BLaER1 (cell line): ENCODE data around the gene ANO10.
"Not testable (repeated sequence)": the region's sequence is repeated elsewhere in the genome, so short reads cannot be mapped to it uniquely, and the experiment has no call there.

Experiments used
- H3K27ac ChIP-seq: shearing (Covaris generic); formaldehyde crosslinking; 2 replicates; pipeline ENCODE4 v1.8.1; 2022
- H3K27me3 ChIP-seq: shearing (Covaris generic); formaldehyde crosslinking; 2 replicates; pipeline ENCODE4 v1.8.1; 2022
- H3K36me3 ChIP-seq: shearing (Covaris generic); formaldehyde crosslinking; 2 replicates; pipeline ENCODE4 v1.8.1; 2022
- H3K4me1 ChIP-seq: shearing (Covaris generic); formaldehyde crosslinking; 2 replicates; pipeline ENCODE4 v1.8.1; 2022
- H3K4me2 ChIP-seq: shearing (Covaris generic); formaldehyde crosslinking; 2 replicates; pipeline ENCODE4 v1.8.1; 2022
- H3K4me3 ChIP-seq: shearing (Covaris generic); formaldehyde crosslinking; 2 replicates; pipeline ENCODE4 v1.8.1; 2022
- H3K9ac ChIP-seq: shearing (Covaris generic); formaldehyde crosslinking; 2 replicates; pipeline ENCODE4 v1.8.1; 2022
- H3K9me3 ChIP-seq: shearing (Covaris generic); formaldehyde crosslinking; 2 replicates; pipeline ENCODE4 v1.8.1; 2022
- H4K20me1 ChIP-seq: shearing (Covaris generic); formaldehyde crosslinking; 2 replicates; pipeline ENCODE4 v1.8.1; 2022
- Cebpa-rat ChIP-seq: shearing (Covaris generic); IDR thresholded peaks from 2 replicates; pipeline ENCODE4 v1.8.1; 2022

Gene ANO10

GRCh38 chr3:43363621-43364266 lies 258.1 kb downstream of the ANO10 start:
- no peak for TF ChIP-seq Cebpa-rat
- H4K20me1 ChIP-seq: no peaks in the 10 kb centered on the region
- H3K27me3 ChIP-seq: no peaks in the 10 kb centered on the region
- H3K4me1 ChIP-seq: no peaks in the 10 kb centered on the region
- no peak overlapping the region for H3K4me2 ChIP-seq
- no peak overlapping the region for H3K27ac ChIP-seq
- H3K9ac ChIP-seq: no peak overlapping the region
- peaks cover 17% of the 10 kb centered on the region; the same call in 1 of the 2 replicates for H3K36me3 ChIP-seq
- no peaks in the 10 kb centered on the region for H3K9me3 ChIP-seq
- H3K4me3 ChIP-seq: no peak overlapping the region

- no peaks in the 10 kb centered on the region for H3K4me1 ChIP-seq
- no peak overlapping the region for H3K4me2 ChIP-seq
- no peak overlapping the region for H3K27ac ChIP-seq
- H4K20me1 ChIP-seq: no peaks in the 10 kb centered on the region
- H3K9me3 ChIP-seq: no peaks in the 10 kb centered on the region
- no peaks in the 10 kb centered on the region for H3K27me3 ChIP-seq
- H3K9ac ChIP-seq: no peak overlapping the region
- no peak for TF ChIP-seq Cebpa-rat
- H3K36me3 ChIP-seq: peaks cover 17% of the 10 kb centered on the region; the same call in 1 of the 2 replicates
- no peak overlapping the region for H3K4me3 ChIP-seq
Observed at GRCh38 chr3:43362961-43363360, 258.9 kb downstream of the ANO10 start.

- H3K9ac ChIP-seq: no peak overlapping the region
- H3K36me3 ChIP-seq: peaks cover 17% of the 10 kb centered on the region; the same call in 1 of the 2 replicates
- no peak overlapping the region for H3K4me2 ChIP-seq
- H3K27me3 ChIP-seq: no peaks in the 10 kb centered on the region
- H3K4me1 ChIP-seq: no peaks in the 10 kb centered on the region
- no peak overlapping the region for H3K27ac ChIP-seq
- H3K9me3 ChIP-seq: peaks cover 6% of the 10 kb centered on the region; the same call in 1 of the 2 replicates
- no peaks in the 10 kb centered on the region for H4K20me1 ChIP-seq
- H3K4me3 ChIP-seq: no peak overlapping the region
- TF ChIP-seq Cebpa-rat: no peak
Observed at GRCh38 chr3:43362183-43362582, 259.6 kb downstream of the ANO10 start.

- H3K36me3 ChIP-seq: peaks cover 17% of the 10 kb centered on the region; the same call in 1 of the 2 replicates
- H3K4me2 ChIP-seq: no peak overlapping the region
- no peak overlapping the region for H3K27ac ChIP-seq
- H4K20me1 ChIP-seq: no peaks in the 10 kb centered on the region
- H3K4me1 ChIP-seq: no peaks in the 10 kb centered on the region
- H3K9ac ChIP-seq: no peak overlapping the region
- TF ChIP-seq Cebpa-rat: no peak
- no peak overlapping the region for H3K4me3 ChIP-seq
- no peaks in the 10 kb centered on the region for H3K27me3 ChIP-seq
- H3K9me3 ChIP-seq: peaks cover 12% of the 10 kb centered on the region
Observed at GRCh38 chr3:43361077-43361476, 260.7 kb downstream of the ANO10 start.

GRCh38 chr3:43356033-43356432 lies 265.8 kb downstream of the ANO10 start:
- H3K27ac ChIP-seq, H3K4me1 ChIP-seq, H3K27me3 ChIP-seq, H3K4me2 ChIP-seq, H3K9ac ChIP-seq, H4K20me1 ChIP-seq, H3K4me3 ChIP-seq: not testable (repeated sequence)
- Histone ChIP-seq H3K9me3 (peaks cover 61% of the 10 kb centered on the region), H3K36me3 (peaks cover 27% of the 10 kb centered on the region)

GRCh38 chr3:43353923-43354670 lies 267.7 kb downstream of the ANO10 start:
- Histone ChIP-seq H3K9ac (no peak overlapping the region), H3K27me3 (no peaks in the 10 kb centered on the region), H3K27ac (no peak overlapping the region), H3K4me2 (no peak overlapping the region), H4K20me1 (no peaks in the 10 kb centered on the region), H3K36me3 (peaks cover 45% of the 10 kb centered on the region), H3K4me3 (no peak overlapping the region), H3K9me3 (peaks cover 68% of the 10 kb centered on the region), H3K4me1 (no peaks in the 10 kb centered on the region)
- TF ChIP-seq Cebpa-rat: no peak

GRCh38 chr3:43353393-43353792 lies 268.4 kb downstream of the ANO10 start:
- peaks cover 52% of the 10 kb centered on the region for H3K36me3 ChIP-seq
- no peak overlapping the region for H3K4me2 ChIP-seq
- TF ChIP-seq Cebpa-rat: no peak
- no peak overlapping the region for H3K27ac ChIP-seq
- H3K9me3 ChIP-seq: peaks cover 72% of the 10 kb centered on the region
- H4K20me1 ChIP-seq: no peaks in the 10 kb centered on the region
- H3K4me1 ChIP-seq: no peaks in the 10 kb centered on the region
- no peak overlapping the region for H3K9ac ChIP-seq
- H3K27me3 ChIP-seq: no peaks in the 10 kb centered on the region
- H3K4me3 ChIP-seq: no peak overlapping the region

- Histone ChIP-seq H3K27me3 (no peaks in the 10 kb centered on the region), H3K27ac (no peak overlapping the region)
- no peak for TF ChIP-seq Cebpa-rat
Observed at GRCh38 chr3:43349716-43350115, 272.1 kb downstream of the ANO10 start.

GRCh38 chr3:43348852-43349574 lies 272.8 kb downstream of the ANO10 start:
- Histone ChIP-seq H3K9me3 (peaks cover 46% of the 10 kb centered on the region), H3K36me3 (peaks cover 86% of the 10 kb centered on the region), H3K9ac (no peak overlapping the region), H3K4me3 (no peak overlapping the region), H3K4me1 (no peaks in the 10 kb centered on the region), H3K27ac (no peak overlapping the region), H3K27me3 (no peaks in the 10 kb centered on the region), H4K20me1 (no peaks in the 10 kb centered on the region), H3K4me2 (no peak overlapping the region)
- no peak for TF ChIP-seq Cebpa-rat

More at GRCh38 chr3:43349716-43350115, 272.1 kb downstream of the ANO10 start:
- Histone ChIP-seq H3K36me3 (peaks cover 85% of the 10 kb centered on the region), H3K9ac (no peak overlapping the region), H3K4me2 (no peak overlapping the region), H4K20me1 (no peaks in the 10 kb centered on the region), H3K9me3 (peaks cover 53% of the 10 kb centered on the region), H3K4me1 (no peaks in the 10 kb centered on the region), H3K4me3 (no peak overlapping the region)

GRCh38 chr3:43348350-43348749 lies 273.5 kb downstream of the ANO10 start:
- Histone ChIP-seq H3K9me3 (peaks cover 40% of the 10 kb centered on the region), H3K4me3 (no peak overlapping the region), H4K20me1 (no peaks in the 10 kb centered on the region), H3K27ac (no peak overlapping the region), H3K9ac (no peak overlapping the region), H3K36me3 (peaks cover 86% of the 10 kb centered on the region), H3K27me3 (no peaks in the 10 kb centered on the region), H3K4me1 (no peaks in the 10 kb centered on the region), H3K4me2 (no peak overlapping the region)
- TF ChIP-seq Cebpa-rat: no peak
